DMS79 (cell line): ENCODE data around the gene PPP1R27.

Source experiments
- DNase-seq: peaks from one replicate; lab custom pipeline; 2025; lab: John Stamatoyannopoulos, UW

Gene PPP1R27

DNA sequence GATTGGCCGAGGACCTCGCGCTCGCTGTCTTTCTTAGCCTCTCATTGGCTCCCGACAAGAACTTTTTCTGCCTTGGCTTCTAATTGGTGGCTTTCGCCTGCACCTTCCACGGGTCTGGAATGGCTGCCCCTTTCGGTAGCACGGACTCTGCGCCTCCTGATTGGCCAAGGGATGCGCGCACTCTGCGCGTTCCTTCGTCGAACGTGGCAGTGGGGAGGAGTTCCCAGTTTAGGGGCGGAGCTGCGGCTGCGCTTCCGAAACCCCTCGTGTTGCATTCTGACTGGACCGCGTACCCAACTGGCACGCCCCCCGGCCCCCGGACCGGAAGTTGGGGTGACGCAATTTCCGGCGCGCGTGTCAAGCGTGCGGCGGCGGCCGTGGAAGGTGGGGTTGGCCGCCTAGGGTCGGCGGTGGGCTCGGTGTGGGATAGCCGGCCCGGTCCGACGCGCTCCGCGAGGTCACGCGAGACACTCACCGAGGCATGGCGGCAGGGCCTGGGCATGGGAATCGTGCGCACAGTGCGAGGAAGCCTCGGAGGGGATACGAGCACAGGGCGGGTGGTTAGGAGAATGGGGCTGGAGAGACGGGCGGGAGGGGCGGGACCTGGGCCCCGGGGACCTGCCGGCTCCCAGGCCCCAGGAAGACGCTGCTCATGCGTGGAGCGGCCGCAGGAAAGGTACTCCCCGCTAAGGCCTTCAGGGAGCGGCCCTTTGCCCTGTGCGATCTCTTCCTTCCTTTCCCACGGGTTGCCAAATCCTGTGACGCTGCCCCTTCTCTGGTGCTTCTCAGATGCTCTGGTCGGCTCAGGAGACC lies 26.1 kb upstream of the PPP1R27 start:
- DNase-seq: peak; percentile 98

DNA sequence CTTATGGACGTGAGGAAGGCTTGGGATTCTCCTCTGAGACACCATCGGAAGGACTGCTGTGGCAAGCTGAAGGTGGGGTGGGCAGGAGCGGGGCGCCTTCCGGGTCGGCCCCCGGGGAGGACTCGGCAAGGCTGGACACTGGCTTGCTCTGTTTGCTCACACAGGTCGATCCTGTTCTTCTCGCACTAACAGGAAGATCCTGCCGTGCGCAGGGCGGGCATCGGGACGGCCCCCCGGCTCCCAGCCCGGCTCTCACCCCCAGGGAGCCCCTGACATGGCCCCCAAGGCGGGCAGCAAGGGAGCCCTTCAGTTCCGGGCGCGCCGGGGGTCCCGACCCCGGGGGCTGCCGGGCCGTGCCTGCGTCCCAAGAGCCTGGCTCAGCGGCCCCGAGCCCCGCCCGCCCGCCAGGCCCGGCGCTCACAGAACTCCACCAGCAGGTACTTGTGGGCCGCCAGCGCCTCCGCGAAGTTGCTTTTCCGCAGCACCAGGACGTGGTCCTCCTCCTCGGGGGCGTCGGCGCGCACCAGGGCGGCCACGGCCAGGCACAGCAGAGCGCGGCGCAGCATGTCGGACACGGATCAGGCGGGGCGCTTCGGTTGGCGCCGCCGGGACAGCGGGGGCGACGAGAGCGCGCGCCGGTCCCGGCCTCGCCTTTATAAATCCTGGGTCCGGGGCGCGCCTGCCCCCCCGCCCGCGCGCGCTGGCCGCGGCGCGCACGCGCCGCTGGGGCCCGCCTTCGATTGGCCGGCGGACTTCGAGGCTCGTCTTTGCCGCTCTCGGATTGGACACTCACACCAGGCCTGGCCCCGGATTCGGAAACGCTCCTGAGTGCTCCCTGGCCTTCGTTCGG lies 25.3 kb upstream of the PPP1R27 start, which contains the start of gene P4HB:
P4HB (minus strand) TSS at position 630 of the 850 bp plus-strand sequence; CDS start at position 566, 64 bp downstream.
- DNase-seq: no peak

DNA sequence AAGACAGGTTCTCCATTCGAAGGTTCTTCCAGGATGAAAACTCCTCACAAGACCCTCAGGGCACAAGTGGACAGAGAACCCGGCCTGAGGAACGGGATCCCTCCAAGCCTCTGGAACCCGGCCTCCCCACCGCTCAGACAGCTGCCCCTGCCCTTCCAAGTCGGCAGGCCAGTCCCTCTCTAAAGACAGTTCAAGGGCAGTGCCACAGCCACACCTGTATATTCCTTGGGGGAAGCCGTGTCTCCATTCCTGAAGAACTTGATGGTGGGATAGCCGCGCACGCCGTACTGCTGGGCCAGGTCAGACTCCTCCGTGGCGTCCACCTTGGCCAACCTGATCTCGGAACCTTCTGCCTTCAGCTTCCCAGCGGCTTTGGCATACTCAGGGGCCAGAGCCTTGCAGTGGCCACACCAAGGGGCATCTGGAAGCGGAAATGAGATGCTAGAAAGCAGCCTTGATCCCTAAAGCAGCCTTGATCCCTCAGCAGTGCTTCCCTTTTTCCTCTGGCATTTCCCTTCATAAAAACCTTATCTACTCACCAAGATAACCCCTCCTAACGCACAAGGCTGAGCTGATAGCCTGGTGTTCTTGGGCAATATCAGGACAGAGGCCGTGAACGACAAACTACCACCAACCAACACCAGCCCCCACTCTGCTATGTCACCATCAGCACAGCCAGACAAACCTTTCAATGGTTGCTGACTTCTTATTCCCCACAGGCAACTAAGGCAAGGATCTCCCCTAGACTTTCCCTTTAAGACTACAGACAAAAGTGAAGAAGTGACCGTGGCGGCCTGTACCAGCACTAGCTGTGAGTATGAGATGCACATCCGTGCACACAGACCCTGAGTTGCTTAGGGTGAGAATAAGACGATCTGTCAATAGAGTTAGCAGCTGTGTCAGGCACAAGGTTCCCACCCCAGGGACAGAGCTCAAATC lies 24.4 kb upstream of the PPP1R27 start:
- DNase-seq: no peak

DNA sequence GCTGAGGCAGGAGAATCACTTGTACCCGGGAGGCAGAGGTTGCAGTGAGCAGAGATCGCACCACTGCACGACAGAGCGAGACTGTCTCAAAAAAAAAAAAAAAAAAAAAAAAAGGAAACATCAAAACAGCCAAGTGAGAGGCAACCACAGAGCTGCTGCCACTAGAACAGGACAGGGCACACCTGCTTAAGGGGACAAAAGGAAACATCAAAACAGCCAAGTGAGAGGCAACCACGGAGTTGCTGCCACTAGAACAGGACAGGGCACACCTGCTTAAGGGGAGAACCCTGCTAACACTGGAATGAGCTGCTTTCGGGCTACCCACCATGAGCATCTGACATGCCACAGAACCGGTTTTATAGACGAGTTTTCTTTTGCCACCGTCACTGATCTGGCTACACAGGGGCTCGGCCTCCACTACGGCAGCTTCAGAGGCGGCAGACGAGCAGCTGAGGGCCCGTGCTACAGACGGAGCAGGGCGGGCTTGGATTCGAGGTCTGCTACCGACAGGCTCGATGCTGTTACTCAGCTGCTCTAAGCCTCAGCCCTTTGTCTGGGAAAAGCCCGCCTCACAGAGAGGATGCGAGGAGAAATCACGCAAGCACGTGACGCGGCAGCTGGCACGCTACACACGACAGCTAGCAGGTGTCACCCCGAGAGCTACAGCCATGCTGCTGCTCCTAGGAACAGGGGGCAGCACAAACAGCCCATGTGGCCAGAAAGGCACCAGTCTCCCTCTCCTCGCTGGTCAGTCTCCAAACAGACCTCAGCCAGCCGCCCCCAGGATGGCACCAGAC lies 23.5 kb upstream of the PPP1R27 start:
- no peak for DNase-seq

DNA sequence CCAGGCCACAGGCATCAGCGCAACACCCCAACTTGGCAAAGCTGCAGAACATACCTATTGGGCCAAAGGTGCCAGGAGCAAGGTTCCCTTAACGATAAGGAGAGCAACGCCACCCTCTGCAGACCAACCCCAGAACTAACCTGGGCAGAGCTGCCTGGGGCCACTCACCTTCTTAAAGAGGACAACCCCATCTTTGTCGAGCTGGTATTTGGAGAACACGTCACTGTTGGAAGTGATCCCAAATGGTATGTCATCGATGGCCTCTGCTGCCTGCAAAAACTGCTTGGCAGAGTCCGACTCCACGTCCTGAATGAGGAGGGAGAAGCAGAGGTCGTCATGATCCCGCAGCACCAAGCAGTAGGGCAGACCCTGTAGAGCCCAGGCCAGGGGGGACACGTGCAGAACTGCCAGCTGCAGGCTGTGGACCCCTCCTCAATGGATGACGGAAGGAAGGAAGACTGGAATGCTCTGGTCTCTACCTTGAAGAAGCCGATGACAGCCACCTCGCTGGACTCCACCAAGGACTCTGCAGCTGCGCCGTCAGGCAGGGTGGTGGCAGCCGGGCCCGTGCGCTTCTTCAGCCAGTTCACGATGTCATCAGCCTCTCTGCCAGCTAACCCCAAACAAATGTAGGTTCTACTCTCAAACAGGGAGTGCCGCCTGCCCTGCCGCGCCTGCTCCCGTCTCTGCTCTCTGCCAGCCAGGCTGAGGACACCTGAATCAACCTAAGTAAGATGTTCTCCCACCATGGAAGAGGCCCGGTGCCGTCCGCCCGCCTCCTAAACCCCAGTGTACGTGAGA lies 20.3 kb upstream of the PPP1R27 start:
- no peak for DNase-seq

DNA sequence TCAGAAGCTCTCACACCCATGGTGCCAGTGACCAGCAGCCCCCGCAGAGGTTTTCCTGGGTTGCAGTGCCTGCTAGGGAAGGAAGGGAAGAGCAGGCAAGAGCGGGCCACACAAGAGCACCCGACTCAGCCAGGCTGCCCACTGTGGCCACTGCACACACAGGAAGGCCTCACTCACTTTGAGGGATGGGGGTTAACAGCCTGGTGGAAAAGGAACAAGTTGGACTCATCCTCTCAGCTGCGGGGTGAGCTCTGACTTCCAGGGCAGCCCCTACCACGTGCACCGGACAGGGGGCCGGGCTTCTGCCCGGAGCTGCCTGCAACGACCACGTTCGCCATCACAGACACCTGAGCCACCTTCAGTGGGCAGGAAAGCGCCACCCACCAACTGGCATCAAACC lies 17.4 kb upstream of the PPP1R27 start:
- DNase-seq: no peak

DNA sequence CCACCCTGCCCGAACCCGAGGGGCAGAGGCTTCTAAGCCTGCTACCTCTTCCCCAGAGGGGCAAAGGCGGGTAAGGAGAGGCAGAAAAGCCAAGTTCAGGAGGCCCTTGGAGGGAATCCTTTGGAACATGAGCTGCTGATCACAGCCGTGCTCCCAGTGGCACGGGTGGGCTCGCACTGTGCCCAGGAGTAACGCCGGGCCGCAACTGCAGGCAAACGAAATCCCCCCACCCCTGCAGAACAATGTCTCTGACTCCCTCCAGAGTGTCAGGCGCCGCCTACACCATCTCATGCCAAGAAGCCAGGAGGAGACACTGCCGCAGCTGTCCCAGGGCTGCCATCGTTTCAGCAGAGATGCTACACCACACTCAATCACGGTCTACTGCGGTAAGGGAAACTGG lies 16.6 kb upstream of the PPP1R27 start:
- no peak for DNase-seq

DNA sequence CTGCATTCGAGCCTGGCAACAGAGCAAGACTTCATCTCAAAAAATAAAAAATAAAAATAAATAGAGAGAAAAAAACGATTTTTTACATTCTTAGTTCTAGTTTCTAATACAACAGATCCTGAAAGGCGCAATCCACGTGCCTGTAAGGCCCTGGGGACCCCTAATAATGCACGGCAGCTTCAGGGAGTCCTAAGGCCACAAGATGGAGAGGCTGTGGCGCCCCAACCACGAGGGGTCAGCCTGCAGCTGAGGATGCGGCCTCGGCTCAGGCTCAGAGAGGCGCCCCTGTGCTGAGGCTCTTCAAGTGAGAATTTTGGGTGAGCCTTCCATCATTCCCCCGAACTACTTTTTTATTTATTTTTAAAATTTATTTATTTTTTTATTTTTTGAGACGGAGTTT lies 14.6 kb upstream of the PPP1R27 start:
- no peak for DNase-seq

DNA sequence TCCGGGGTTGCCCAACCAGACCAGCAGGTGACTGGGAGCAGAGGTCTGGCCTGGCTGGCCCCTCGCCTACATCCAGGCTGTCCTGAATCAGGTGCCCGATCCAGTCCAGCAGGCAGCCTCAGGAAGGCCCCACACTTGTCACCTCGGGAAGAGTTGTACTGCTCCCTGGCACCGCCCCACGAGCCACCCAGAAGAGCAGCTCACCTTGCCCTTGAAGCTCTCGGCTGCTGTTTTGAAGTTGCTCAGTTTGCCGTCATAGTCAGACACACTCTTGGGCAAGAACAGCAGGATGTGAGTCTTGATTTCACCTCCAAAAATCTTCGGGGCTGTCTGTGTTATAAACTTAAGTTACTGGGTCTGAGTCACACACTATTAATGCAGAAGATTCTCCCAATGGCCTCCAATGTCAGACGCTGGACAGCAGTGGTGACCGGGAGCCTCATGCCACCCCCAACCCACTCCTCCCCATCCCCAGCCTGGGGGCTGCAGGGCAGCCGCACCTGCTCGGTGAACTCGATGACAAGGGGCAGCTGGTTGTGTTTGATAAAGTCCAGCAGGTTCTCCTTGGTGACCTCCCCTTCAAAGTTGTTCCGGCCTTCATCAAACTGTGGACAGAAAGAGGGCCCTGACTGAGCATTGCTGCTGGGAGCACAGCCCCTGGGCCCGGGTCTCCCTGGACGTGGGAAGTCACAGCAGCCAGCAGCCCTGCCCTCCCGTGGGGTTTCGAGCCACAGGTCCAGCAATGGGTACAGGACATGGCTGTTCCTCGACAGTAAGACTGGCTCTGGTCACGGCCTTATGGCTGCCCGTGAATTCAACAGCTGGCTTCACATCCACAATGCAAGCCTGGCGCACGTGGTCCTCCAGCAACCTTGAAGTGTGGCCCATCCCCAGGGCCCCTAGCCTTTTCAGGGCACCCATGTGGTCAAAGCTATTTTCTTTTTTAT lies 12.2 kb upstream of the PPP1R27 start:
- no peak for DNase-seq

DNA sequence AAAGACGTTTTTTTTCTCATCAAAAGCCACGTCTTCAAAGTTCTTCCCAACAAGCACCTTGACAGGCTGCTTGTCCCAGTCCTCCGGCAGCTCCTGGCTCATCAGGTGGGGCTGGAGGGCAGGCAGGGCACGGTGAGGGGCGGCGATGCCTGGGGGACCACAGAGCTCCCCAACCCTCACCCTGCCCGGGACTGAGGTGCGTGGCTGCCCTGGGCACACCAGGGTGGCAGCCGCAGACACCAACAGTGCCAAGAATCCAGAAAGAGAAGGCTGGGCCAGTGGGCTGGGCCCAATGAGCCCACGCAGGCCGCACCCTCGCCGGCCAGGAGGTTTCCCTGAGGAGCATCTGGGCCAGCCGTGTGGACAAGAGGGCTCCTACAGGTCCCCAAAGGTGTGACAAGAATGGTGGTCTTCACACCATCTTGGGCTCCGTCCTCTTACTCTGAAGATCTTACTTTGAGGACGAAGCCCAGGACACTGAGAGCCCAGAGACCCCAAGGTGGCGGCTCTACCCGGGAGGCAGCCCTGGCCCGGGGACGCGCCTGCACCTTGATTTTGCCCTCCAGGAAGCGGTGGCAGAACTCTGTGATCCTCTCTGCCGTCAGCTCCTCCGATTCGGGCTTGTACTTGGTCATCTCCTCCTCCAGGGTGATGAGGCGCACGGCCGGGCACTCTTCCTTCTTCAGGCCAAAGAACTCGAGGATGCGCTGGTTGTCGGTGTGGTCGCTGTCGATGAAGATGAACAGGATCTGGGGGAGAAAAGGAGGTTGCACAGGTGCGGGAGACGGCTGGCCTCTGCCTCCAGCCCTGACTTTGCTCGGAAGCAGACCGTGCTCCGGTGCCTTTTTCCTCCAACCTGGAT lies 11.3 kb upstream of the PPP1R27 start:
- DNase-seq: no peak

DNA sequence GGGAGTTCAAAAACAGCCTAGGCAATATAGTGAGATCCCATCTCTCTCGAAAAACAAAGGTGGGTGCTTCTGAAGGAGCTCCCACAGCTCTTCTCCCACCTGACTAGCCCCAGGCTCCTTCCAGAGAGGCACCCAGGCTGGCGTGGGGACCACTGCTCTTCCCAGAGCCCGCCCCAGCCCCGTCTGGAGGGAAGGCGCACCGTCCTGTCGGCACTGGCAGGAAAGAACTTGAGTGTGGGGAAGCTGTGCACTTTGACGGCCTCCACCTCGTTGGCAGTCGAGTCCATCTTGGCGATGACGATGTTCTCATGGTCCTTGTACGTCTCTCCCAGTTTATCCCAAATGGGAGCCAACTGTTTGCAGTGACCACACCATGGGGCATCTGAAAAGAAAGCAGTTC lies 10.5 kb upstream of the PPP1R27 start:
- no peak for DNase-seq

DNA sequence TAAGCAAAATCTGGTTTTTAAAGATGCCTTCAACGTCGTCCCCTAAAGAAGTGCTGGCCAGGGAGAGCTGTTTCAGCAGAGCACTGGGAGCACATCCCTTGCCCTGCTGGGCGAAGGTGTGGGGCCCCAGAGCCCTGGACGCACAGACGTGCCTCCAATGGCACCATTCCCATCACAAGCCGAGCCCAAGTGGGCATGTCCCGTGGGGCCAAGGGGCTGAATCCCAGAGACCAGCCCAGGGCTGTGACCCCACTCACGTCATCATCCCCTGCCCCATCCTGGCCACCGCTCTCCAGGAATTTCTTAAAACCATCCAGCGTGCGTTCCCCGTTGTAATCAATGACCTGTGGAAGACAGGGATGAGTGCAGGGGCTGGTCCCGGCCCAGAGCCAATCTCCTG lies 10.0 kb upstream of the PPP1R27 start:
- DNase-seq: no peak

DNA sequence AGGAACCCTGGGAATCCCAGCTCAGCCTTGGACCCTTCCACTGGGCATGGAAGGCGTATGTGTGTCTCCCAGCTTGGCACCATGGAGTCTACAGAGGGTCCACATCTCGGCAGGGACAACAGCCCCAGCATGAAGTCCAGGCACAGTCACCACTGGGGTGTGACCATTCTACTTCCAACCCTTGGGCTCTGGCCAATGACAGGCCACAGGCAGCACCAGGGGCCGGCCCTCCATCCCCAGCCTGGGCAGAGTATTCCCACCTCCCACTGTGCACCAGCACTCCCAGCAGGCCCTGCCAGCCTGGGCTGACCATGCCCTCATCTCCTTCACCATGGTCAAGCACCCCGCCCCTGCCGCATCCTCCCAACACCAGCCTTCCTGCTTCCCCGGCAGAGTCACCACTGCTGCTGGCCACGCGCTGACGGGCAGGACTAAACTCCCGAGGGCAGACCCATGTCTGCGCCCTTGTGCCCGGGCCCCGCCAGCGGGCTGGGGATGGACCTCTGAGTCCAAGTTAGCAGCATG lies 9.5 kb upstream of the PPP1R27 start:
- DNase-seq: no peak

DNA sequence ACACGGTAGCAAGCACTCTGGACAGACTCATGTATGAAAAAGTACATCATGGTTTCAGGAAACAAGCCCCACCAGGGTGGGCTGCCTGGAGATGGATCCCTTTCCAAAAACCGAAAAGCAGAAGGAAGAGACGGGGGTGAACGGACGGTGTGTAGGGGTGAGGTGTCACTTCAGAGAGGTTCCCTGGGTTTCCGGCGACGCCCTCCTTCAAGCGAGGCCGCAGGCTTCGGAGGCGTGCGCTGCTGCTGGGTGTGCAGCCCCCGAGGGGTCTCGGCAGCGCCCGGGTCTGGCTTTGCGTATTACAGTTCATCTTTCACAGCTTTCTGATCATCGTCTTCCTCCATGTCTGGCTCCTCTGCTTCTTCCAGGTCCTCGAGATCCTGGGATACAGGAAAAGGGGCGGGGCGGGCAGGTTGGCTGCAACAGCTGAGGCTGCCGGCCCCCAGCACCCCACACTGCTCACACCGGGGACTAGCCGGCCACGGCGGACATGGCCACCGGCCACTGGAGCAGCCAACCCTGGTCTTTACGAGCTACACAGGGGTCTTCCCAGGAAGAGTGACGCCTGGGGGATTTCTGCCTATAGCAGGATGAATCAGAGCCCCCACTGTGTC lies 9.0 kb upstream of the PPP1R27 start:
- no peak for DNase-seq

DNA sequence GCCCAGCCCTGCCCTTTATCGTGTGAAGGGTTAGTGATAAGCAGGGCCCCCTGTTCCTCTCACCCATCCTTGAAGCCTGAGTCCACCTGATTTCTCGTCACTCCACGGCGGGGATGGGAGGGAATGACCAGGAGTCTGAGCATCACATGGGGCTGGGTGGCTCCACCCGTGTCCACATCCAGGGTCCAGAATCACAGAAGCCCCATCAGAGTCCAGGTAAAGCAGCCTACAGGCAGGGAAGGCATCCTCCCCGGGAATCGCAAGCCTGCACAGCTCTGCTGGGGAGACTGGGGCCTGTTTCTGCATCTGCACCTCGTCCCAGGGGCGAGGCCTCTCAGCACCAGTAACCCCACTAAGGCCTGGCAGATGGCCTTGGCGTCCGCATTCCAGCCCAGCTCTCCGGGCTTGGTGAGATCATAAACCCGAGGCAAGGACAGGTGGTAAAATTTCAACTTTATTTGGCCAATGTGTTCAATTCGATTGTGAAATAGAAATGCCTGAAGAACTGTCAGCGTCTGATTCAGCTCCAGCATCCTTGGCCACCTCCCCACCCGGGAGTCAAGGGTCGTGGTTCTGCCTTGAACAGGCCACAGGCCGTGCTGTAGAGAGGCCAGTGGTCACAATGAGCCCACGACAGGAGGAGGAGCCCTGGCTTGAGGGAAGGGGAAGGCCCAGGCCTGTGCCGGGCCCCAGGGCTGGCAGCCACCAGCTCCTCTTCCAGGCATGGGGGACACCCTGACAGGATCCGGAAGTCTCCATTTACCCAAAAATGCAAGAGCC lies 8.1 kb upstream of the PPP1R27 start:
- no peak for DNase-seq

DNA sequence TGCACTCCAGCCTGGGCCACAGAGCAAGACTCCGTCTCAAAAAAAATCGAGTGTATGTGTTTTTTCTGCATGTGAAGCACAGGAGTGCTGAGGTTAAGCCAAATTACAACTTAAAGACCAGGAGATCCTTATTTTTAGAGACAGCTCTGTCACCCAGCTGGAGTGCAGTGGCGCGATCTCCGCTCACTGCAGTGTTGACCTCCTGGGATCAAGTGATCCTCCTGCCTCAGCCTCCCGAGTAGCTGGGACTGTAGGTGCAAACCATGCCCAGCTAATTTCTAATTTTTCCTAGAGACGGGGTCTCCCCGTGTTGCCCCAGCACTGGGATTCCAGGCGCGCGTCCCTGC lies 7.5 kb upstream of the PPP1R27 start:
- no peak for DNase-seq

DNA sequence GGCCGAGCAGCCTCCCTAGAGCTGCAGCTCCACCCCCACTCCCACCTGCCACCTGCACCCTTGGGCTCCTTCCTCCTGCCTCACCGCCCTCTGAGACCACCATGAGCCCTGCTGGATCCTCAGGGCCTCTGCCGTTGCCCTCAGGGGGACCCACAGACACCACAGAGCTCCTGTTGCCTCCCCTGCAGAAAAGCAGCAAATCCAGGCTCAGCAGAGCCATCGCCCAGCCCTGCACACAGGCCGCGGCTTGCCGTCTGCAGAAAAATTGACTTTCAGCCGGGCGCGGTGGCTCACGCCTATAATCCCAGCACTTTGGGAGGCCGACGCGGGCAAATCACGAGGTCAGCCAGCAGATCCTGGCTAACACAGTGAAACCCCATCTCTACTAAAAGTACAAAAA lies 7.0 kb upstream of the PPP1R27 start:
- DNase-seq: no peak
